Heart right ventricle (tissue), 16 donors: ENCODE measurements around the gene HS3ST4. TPM values are rescaled to one million over a fixed set of nuclear protein-coding genes. Genes with fewer than 3 reads are reported as not detected.

ENCODE experiments used
- ATAC-seq, 8 donors: fragments of 200-7000 bp; cut with Tn5 transposase; one replicate each; pipeline ENCODE4 v1.9.1; 2020; ENCODE audit warnings: mild to moderate bottlenecking in 8 of 8, moderate library complexity in 8 of 8, moderate number of reproducible peaks in 1 of 8
- DNase-seq, 2 donors: peaks; one replicate each; pipeline ENCODE4 v3.0.0-alpha.2; 2020
- H3K27ac ChIP-seq, 10 donors: fragments of 200-600 bp; sonication (generic) in 2 of 10; one replicate each; pipeline versions ENCODE4 v1.5.0 to v1.8.0; 2020 to 2022; ENCODE audit warnings: mild to moderate bottlenecking in 3 of 10
- H3K27me3 ChIP-seq, 7 donors: fragments of 200-600 bp; one replicate each; pipeline ENCODE4 v1.8.0; 2021 to 2022; ENCODE audit warnings: mild to moderate bottlenecking in 2 of 7
- H3K36me3 ChIP-seq, 9 donors: fragments of 200-600 bp; sonication (generic) in 1 of 9; one replicate each; pipeline versions ENCODE4 v1.5.0 to v1.8.0; 2020 to 2022; ENCODE audit warnings: mild to moderate bottlenecking in 2 of 9
- H3K4me1 ChIP-seq, 9 donors: fragments of 200-600 bp; sonication (generic) in 1 of 9; one replicate each; pipeline versions ENCODE4 v1.5.0 to v1.8.0; 2020 to 2022; ENCODE audit warnings: mild to moderate bottlenecking in 4 of 9
- H3K4me3 ChIP-seq, 10 donors: fragments of 200-600 bp; sonication (generic) in 2 of 10; one replicate each; pipeline versions ENCODE4 v1.5.0 to v1.8.0; 2020 to 2022; ENCODE audit warnings: mild to moderate bottlenecking in 7 of 10, moderate library complexity in 2 of 10
- H3K9me3 ChIP-seq, 11 donors: fragments of 200-600 bp in 10 of 11; sonication (generic) in 2 of 11; one replicate each; pipeline versions ENCODE4 v1.5.0 to v1.8.0; 2013 to 2022; ENCODE audit warnings: mild to moderate bottlenecking in 2 of 11, control low read depth in 1 of 11, moderate library complexity in 1 of 11
- CTCF ChIP-seq, 9 donors: fragments of 200-600 bp; sonication (generic) in 2 of 9; IDR thresholded peaks; one replicate each; pipeline versions ENCODE4 v1.5.0 to v1.8.0; 2021 to 2022; ENCODE audit warnings: antibody characterized with exemption in 9 of 9, mild to moderate bottlenecking in 5 of 9, moderate library complexity in 1 of 9
- WGBS, 2 donors: extraction: QIAGEN DNeasy Blood & Tissue Kit; methylation state at CpG; one replicate each; pipeline ENCODE4 v1.1.7; 2013; ENCODE audit warnings: inconsistent platforms in 1 of 2; 5-methylcytosine and 5-hydroxymethylcytosine counted together
- intact Hi-C, 10 donors: fragments of 100-400 bp; cut with DNase I; formaldehyde crosslinking; loops; one replicate each; pipeline versions ENCODE4 v1.11.1 to v1.14.2; 2022
- polyA plus RNA-seq, 2 donors: library from polyadenylated mRNA; stranded (reverse); fragments of 200-250 nt; gene quantifications; one replicate each; pipeline ENCODE4 v1.2.3, GENCODE V29; 2013
- total RNA-seq, 10 donors: library from RNA; stranded (reverse); fragmentation: NEBNext Ultra II Directional in 3 of 10; extraction: Animal tissue kit (Norgen Biotek cat#: 25700) in 3 of 10; gene quantifications; one replicate each; pipeline versions ENCODE4 v1.2.1 to v1.2.4, GENCODE V29; 2021 to 2023
- donor health status: Arrhythmogenic right ventricular cardiomyopathy.
- donor health status: ischemic (EF 13 %, LVEDD 7.1; RV severe dilation, severe dysfunction).
- donor health status: healthy with polysubstance abuse.
- donor health status: DM: no; HTN: yes; CAD: no.
- donor health status: DM: no; HTN: no; CAD: no.
- donor health status: ischemic (EF 25% LVEDD 6.9; RV normal size, moderate dysfunction).
- donor health status: ischemic (EF 25% LVEDD 5.7; RV mildly dilated, moderate dysfunction).
- donor health status: healthy.
- donor health status: DM: yes; HTN: yes; CAD: no.
- donor health status: Ischemic cardiomyopathy.
- donor health status: ischemic (EF 35%, LVEDD 5.7; RV mildly dilated, moderate dysfunction).
- donor health status: nonischemic (EF 11% LVEDD 7.7; RV severe dilation, severe dysfunction).
- donor health status: DM: yes; HTN: yes; CAD: no.
- donor health status: PGD.
- donor health status: ischemic (EF 29% LVEDD 5.4; RV normal size, mild dysfunction).
- donor health status: nonischemic (EF 23%, LVEDD 6.1; RV moderate dilation, normal function).

Gene HS3ST4
- total and polyA plus RNA-seq, 12 donors = 0.01 TPM; not detected in 11

DNA sequence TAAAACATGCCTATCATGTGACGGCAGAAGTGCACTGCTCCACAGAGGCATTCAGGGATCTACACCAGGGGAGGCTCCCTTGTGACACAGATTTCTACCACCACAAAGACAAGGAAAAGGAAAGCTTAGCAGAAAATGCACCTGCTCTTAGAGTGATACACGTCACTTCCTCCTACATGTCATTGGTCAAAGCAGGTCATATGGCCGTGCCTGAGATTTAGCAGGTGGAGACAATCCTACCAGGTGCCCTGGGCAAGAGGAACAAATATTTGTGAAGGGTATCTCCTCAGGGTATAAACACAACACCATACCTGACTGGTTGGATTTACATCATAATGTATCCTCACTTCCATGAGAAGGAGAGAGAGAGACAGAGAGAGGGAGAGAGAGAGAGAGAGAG lies 362.1 kb downstream of the HS3ST4 start:
- ATAC-seq (no peak), DNase-seq (no peak)
- intact Hi-C loops = no loop called here
- Histone ChIP-seq H3K4me3 (no peak overlapping the region), H3K9me3 (peaks cover 0 to 17% (median 0%) of the 10 kb centered on the region in 11 donors), H3K36me3 (no peaks in the 10 kb centered on the region), H3K4me1 (no peaks in the 10 kb centered on the region), H3K27me3 (peaks cover 0 to 17% (median 0%) of the 10 kb centered on the region in 7 donors), H3K27ac (no peak overlapping the region)
- 81 to 86% methylated on average over 3 of the region's 3 CpGs for WGBS, 2 donors
- TF ChIP-seq CTCF (IDR thresholded peaks at IDR 0.05) = no peak

DNA sequence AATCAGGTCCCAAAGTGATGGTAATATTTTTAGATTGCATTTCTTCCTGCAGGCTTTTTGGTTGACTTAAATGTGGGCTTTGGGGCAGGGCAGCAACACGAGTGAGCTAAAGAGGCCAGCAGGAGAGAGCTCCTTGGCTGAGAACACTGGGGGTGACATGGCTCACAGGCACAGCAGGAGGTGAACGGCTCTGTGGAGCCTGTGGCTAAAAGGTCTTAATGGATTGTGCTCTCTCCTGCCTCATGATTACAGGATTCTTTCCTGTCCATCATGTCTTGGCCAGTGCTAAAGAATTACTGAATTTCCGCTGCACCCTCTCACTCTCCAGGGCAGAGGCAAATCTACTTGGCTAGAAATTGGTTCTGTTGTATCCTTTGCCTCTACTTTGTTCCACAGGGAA lies 366.6 kb downstream of the HS3ST4 start:
- intact Hi-C loops = no loop called here

DNA sequence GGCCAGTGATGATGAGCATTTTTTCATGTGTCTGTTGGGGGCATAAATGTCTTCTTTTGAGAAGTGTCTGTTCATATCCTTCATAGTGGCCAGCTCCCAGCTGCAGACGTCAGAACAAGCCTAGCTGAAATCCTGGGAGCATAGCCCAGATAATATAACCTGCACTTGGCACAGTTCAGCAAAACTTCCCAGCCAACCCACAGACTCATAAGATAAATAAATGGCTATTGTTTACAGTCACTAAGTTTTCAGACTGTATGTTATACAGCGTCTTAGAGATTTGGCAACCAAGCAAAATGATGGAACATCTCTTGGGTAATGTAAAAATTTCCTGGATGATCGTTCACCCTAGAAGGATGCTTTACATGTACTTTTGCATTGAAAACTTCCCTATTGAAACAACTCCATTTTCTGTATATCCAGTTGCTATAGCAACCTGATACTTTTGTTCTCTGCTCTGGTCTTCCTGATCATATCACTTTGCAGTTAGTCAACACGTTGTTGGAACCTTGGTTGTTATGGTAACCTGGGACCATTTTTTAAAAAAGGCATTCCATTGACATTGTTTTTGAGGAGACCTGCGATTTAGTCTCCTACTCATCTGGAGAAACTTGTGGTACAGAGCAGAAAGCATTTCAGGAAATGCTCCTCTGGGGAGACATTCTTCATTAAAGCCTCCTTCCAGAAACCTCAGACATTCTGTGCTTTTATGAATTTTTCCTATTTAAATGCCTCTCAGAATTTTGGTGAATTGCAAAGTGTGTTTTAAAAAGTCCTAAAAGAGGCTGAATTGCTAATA lies 378.7 kb downstream of the HS3ST4 start:
- Histone ChIP-seq H3K27ac (no peak overlapping the region), H3K27me3 (peaks cover 0 to 12% (median 0%) of the 10 kb centered on the region in 7 donors), H3K4me3 (no peak overlapping the region), H3K9me3 (no peaks in the 10 kb centered on the region), H3K4me1 (no peaks in the 10 kb centered on the region), H3K36me3 (no peaks in the 10 kb centered on the region)
- ATAC-seq (no peak), DNase-seq (no peak)
- intact Hi-C loops = no loop called here
- WGBS, 2 donors = 29 to 37% methylated on average over 5 of the region's 5 CpGs
- no peak for TF ChIP-seq CTCF (IDR thresholded peaks at IDR 0.05)

More for the DNA sequence above, 366.6 kb downstream of the HS3ST4 start:
- 30 to 35% methylated on average over 3 of the region's 3 CpGs for WGBS, 2 donors
- Histone ChIP-seq H3K27me3 (peaks cover 0 to 10% (median 0%) of the 10 kb centered on the region in 7 donors), H3K4me3 (no peak overlapping the region), H3K36me3 (no peaks in the 10 kb centered on the region), H3K9me3 (peaks cover 0 to 17% (median 0%) of the 10 kb centered on the region in 11 donors), H3K27ac (no peak overlapping the region), H3K4me1 (no peaks in the 10 kb centered on the region)
- ATAC-seq (no peak), DNase-seq (no peak)
- TF ChIP-seq CTCF (IDR thresholded peaks at IDR 0.05) = no peak

GRCh38 chr16:26071101-26071866 lies 379.5 kb downstream of the HS3ST4 start:
- no peak for DNase-seq

More at GRCh38 chr16:26071101-26071866, 379.5 kb downstream of the HS3ST4 start:
- no peak overlapping the region for H3K4me3 ChIP-seq
- H3K9me3 ChIP-seq = no peaks in the 10 kb centered on the region
- no peak for TF ChIP-seq CTCF (IDR thresholded peaks at IDR 0.05)
- H3K27ac ChIP-seq = no peak overlapping the region
- intact Hi-C loops = no loop called here
- peaks cover 0 to 9% (median 0%) of the 10 kb centered on the region in 7 donors for H3K27me3 ChIP-seq
- ATAC-seq = no peak
- H3K4me1 ChIP-seq = no peaks in the 10 kb centered on the region
- WGBS, 2 donors = 53 to 60% methylated on average over 9 of the region's 9 CpGs
- H3K36me3 ChIP-seq = no peaks in the 10 kb centered on the region
